ENCODE data around the gene TTC38.
"Not testable (repeated sequence)": the region's sequence is repeated elsewhere in the genome, so short reads cannot be mapped to it uniquely, and the experiment has no call there.

The TTC38 gene

DNA sequence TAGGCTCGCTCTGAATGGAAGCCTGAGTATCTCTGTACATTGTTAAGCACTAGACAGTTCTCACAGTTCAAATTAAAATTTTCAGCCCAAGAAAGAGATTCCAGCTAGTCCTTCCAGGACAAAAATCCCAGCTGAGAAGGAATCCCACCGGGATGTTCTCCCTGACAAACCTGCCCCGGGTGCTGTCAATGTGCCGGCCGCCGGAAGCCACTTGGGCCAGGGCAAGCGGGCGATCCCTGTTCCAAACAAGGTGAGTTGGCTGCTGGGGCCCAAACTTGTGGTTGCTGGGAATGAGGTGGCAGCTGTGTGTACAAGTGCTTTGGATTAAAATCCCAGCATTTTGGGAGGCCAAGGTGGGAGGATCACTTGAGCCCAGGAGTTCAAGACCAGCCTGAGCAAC lies 44.2 kb downstream of the TTC38 start (continued):
- no peak for TF ChIP-seq ZNF2 (tag by site-specific recombination; IDR thresholded peaks at IDR 0.05)

DNA sequence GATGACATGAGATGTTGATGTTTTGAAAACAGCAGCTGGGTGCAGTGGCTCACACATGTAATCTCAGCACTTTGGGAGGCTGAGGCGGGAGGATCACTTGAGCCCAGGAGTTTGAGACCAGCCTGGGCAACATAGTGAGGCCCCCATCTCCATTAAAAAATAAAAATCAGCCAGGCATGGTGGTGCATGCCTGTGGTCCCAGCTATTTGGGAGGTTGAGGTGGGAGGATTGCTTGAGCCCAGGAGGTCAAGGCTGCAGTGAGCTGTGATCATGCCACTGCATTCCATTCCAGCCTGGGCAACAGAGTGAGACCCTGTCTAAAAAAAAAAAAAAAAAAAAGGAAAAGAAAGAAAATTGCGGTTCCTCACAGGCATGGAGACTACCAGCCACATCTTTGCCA lies 45.0 kb downstream of the TTC38 start:
- POLR2A ChIA-PET: interaction anchor here (0.7 kb wide), 1 partner anchor 28 kb away, joined by 7 read pairs; no protein-coding TSS in a partner anchor
- not testable (repeated sequence) for H3K27ac ChIP-seq (ENCODE audit: extremely low read depth, low read depth, low read length); H3K4me1 ChIP-seq (ENCODE audit: control insufficient read depth, insufficient read depth, low read length); H3K9me3 ChIP-seq (ENCODE audit: control insufficient read depth, insufficient read depth, low read depth, low read length); H3K4me3 ChIP-seq (ENCODE audit: low read depth, low read length)
- peaks cover 76 to 93% of the 10 kb centered on the region in 2 experiments for H3K36me3 ChIP-seq (ENCODE audit: control insufficient read depth in 2 of 2, insufficient read depth in 1 of 2, low read length in 2 of 2)
- peak; percentile 82 for TF ChIP-seq ZNF121 (tag by site-specific recombination; IDR thresholded peaks at IDR 0.05)
- CTCF ChIA-PET: interaction anchor here (0.6 to 7.5 kb wide), 9 partner anchors 8 to 317 kb away, joined by 3 to 65 read pairs (median 3); no protein-coding TSS in a partner anchor

DNA sequence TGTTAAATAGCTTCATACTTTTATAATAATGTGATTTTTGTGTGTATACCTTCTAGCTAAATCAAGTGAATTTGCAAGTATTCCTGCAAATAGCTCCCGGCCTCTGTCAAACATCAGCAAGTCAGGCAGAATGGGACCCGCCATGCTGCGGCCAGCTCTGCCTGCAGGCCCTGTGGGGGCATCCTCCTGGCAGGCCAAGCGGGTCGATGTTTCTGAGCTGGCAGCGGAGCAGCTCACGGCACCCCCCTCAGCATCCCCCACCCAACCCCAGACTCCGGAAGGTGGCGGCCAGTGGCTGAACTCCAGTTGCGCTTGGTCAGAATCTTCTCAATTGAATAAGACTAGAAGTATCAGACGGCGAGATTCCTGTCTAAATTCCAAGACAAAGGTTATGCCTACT lies 48.2 kb downstream of the TTC38 start:
- no peak overlapping the region for H3K27ac ChIP-seq (ENCODE audit: extremely low read depth, low read depth, low read length)
- H3K4me1 ChIP-seq (ENCODE audit: control insufficient read depth, insufficient read depth, low read length): no peaks in the 10 kb centered on the region
- H3K4me3 ChIP-seq (ENCODE audit: low read depth, low read length): no peak overlapping the region
- TF ChIP-seq, protein P1, sequence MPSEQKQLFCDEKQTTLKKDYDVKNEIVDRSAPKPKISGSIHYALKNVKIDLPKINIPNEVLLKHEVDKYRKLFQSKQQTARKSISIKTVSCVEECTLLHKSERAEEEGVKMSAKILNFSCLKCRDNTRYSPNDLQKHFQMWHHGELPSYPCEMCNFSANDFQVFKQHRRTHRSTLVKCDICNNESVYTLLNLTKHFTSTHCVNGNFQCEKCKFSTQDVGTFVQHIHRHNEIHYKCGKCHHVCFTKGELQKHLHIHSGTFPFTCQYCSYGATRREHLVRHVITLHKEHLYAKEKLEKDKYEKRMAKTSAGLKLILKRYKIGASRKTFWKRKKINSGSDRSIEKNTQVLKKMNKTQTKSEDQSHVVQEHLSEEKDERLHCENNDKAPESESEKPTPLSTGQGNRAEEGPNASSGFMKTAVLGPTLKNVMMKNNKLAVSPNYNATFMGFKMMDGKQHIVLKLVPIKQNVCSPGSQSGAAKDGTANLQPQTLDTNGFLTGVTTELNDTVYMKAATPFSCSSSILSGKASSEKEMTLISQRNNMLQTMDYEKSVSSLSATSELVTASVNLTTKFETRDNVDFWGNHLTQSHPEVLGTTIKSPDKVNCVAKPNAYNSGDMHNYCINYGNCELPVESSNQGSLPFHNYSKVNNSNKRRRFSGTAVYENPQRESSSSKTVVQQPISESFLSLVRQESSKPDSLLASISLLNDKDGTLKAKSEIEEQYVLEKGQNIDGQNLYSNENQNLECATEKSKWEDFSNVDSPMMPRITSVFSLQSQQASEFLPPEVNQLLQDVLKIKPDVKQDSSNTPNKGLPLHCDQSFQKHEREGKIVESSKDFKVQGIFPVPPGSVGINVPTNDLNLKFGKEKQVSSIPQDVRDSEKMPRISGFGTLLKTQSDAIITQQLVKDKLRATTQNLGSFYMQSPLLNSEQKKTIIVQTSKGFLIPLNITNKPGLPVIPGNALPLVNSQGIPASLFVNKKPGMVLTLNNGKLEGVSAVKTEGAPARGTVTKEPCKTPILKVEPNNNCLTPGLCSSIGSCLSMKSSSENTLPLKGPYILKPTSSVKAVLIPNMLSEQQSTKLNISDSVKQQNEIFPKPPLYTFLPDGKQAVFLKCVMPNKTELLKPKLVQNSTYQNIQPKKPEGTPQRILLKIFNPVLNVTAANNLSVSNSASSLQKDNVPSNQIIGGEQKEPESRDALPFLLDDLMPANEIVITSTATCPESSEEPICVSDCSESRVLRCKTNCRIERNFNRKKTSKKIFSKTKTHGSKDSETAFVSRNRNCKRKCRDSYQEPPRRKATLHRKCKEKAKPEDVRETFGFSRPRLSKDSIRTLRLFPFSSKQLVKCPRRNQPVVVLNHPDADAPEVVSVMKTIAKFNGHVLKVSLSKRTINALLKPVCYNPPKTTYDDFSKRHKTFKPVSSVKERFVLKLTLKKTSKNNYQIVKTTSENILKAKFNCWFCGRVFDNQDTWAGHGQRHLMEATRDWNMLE (tag by site-specific recombination; conservative IDR thresholded peaks at IDR 0.05; ENCODE audit: low read depth): no peak
- no peak for TF ChIP-seq ZNF548 (tag by site-specific recombination; IDR thresholded peaks at IDR 0.05)
- no peak for TF ChIP-seq ZSCAN30 (tag by site-specific recombination; IDR thresholded peaks at IDR 0.05)
- TF ChIP-seq, protein P2, sequence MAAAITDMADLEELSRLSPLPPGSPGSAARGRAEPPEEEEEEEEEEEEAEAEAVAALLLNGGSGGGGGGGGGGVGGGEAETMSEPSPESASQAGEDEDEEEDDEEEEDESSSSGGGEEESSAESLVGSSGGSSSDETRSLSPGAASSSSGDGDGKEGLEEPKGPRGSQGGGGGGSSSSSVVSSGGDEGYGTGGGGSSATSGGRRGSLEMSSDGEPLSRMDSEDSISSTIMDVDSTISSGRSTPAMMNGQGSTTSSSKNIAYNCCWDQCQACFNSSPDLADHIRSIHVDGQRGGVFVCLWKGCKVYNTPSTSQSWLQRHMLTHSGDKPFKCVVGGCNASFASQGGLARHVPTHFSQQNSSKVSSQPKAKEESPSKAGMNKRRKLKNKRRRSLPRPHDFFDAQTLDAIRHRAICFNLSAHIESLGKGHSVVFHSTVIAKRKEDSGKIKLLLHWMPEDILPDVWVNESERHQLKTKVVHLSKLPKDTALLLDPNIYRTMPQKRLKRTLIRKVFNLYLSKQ (tag by site-specific recombination; IDR thresholded peaks at IDR 0.05; ENCODE audit: borderline replicate concordance): no peak
- no peak for TF ChIP-seq ZNF311 (tag by site-specific recombination; IDR thresholded peaks at IDR 0.05; ENCODE audit: borderline replicate concordance)
- CTCF ChIA-PET: interaction anchor here (0.6 to 7.5 kb wide), 12 partner anchors 9 to 318 kb away, joined by 3 to 65 read pairs (median 4); no protein-coding TSS in a partner anchor
- H3K36me3 ChIP-seq (ENCODE audit: control insufficient read depth in 2 of 2, insufficient read depth in 1 of 2, low read length in 2 of 2): peaks cover 68 to 93% of the 10 kb centered on the region in 2 experiments
- POLR2A ChIA-PET: interaction anchor here (1.0 to 1.6 kb wide), 2 partner anchors 10 to 12 kb away, joined by 3 read pairs; no protein-coding TSS in a partner anchor
- no peaks in the 10 kb centered on the region for H3K9me3 ChIP-seq (ENCODE audit: control insufficient read depth, insufficient read depth, low read depth, low read length)

DNA sequence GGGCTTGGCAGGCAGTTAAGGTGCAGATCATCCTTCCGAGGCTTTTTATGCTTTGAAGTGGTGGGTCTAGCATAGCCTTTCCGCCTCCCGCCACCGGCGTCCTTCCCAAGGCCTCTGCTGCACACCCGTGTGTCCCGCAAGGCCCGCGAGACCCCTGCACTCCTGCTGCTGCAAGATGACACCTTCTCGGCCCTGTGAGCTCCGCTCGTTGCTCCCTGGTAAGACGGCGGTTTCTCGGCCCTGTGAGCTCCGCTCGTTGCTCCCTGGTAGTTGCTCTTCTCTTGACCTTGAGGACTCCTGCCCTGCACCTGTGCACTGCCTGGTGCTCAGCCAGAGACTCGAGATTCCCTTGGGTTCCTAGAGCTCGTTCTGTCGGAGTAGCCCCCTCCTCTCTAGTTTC lies 49.8 kb downstream of the TTC38 start:
- TF ChIP-seq ZFHX2 (tag by site-specific recombination; conservative IDR thresholded peaks at IDR 0.05): no peak
- no peak for TF ChIP-seq ZNF132 (tag by site-specific recombination; IDR thresholded peaks at IDR 0.05; ENCODE audit: borderline replicate concordance)
- TF ChIP-seq ZNF571 (tag by site-specific recombination; IDR thresholded peaks at IDR 0.05): no peak
- no peak for TF ChIP-seq ZEB2 (tag by site-specific recombination; IDR thresholded peaks at IDR 0.05)
- TF ChIP-seq ZNF600 (tag by site-specific recombination; IDR thresholded peaks at IDR 0.05): no peak
- TF ChIP-seq ZNF621 (tag by site-specific recombination; IDR thresholded peaks at IDR 0.05): no peak
- TF ChIP-seq ZNF133 (tag by site-specific recombination; IDR thresholded peaks at IDR 0.05): no peak
- TF ChIP-seq ZNF558 (tag by site-specific recombination; IDR thresholded peaks at IDR 0.05): no peak
- no peak for TF ChIP-seq ZNF549 (tag by site-specific recombination; IDR thresholded peaks at IDR 0.05)
- no peak for TF ChIP-seq ZNF37A (tag by site-specific recombination; IDR thresholded peaks at IDR 0.05)
- H3K36me3 ChIP-seq (ENCODE audit: control insufficient read depth in 2 of 2, insufficient read depth in 1 of 2, low read length in 2 of 2): peaks cover 63 to 93% of the 10 kb centered on the region in 2 experiments
- POLR2A ChIA-PET: interaction anchor here (1.2 kb wide), 1 partner anchor 15 kb away, joined by 3 read pairs; no protein-coding TSS in a partner anchor
- H3K4me3 ChIP-seq (ENCODE audit: low read depth, low read length): no peak overlapping the region
- H3K9me3 ChIP-seq (ENCODE audit: control insufficient read depth, insufficient read depth, low read depth, low read length): no peaks in the 10 kb centered on the region
- CTCF ChIA-PET: interaction anchor here (7.5 kb wide), 1 partner anchor 196 kb away, joined by 65 read pairs; no protein-coding TSS in a partner anchor
- no peak overlapping the region for H3K27ac ChIP-seq (ENCODE audit: extremely low read depth, low read depth, low read length)
- no peaks in the 10 kb centered on the region for H3K4me1 ChIP-seq (ENCODE audit: control insufficient read depth, insufficient read depth, low read length)
